Fibroblast of skin of back (primary cell): ENCODE measurements around the gene LTC4S.
"Not testable (repeated sequence)": the region's sequence is repeated elsewhere in the genome, so short reads cannot be mapped to it uniquely, and the experiment has no call there.

Experiments used
- DNase-seq: peaks from one replicate; pipeline ENCODE4 v3.0.0-alpha.2; 2013

LTC4S gene

DNA sequence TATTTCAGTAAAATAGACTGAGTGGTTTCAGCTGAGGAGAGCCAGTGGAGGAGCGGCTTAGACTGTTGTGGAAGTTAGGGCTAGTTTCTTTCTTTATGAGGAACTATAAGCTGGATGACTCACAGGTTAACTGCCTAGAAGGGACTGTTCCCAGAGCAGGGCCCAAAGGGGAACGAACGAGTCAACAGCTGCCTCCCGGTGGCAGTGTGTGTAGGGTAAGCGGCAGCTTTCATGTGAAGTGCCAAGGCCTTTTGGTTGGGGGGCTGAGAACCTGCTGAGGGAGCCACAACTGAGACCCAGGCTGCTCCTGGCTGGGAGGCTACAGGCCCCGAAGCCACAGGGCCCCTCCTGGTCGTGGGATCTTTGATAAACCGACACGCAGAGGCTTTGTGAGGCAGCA, 33.9 kb downstream of the LTC4S start:
- peak; percentile 72 for DNase-seq

- DNase-seq: no peak
These were observed 35.1 kb downstream of the LTC4S start for GRCh38 chr5:179828756-179829421.

GRCh38 chr5:179829732-179830435, 36.1 kb downstream of the LTC4S start:
- DNase-seq: no peak

- no peak for DNase-seq
These were observed 37.2 kb downstream of the LTC4S start for GRCh38 chr5:179830818-179831468.

DNA sequence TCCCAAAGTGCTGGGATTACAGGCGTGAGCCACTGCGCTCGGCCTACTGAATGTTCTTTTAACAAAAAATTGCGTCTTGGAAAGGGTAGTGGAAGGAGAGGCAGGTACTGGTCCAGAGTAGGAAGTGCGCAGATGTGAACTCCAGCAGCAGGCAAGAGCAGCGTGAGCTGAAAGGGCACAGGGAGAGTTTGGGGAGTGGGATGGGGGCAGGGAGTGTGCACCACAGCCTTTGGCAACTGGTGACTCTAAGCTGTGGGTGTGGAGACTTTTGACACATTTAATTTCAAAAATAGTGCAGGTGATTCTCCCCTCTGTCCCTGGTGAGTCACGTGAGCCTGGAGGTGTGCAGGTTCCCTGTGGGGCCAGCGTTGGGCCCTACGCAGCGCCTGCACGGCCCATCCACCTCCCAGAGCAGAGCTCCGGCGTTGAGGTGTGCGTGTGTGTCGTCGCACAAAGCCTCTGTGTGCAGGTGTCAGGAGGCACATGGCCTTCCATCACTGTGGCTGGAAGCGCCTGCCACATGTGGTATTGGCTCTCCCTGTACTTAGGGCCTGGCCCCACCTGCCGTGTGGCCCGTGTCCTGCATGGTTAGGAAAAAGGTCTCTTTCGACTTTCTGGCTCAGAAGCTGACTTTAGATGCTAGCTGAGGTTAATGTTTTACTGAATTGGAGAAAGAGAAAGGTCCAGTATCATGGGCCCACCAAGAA, 38.4 kb downstream of the LTC4S start:
- DNase-seq: no peak

DNA sequence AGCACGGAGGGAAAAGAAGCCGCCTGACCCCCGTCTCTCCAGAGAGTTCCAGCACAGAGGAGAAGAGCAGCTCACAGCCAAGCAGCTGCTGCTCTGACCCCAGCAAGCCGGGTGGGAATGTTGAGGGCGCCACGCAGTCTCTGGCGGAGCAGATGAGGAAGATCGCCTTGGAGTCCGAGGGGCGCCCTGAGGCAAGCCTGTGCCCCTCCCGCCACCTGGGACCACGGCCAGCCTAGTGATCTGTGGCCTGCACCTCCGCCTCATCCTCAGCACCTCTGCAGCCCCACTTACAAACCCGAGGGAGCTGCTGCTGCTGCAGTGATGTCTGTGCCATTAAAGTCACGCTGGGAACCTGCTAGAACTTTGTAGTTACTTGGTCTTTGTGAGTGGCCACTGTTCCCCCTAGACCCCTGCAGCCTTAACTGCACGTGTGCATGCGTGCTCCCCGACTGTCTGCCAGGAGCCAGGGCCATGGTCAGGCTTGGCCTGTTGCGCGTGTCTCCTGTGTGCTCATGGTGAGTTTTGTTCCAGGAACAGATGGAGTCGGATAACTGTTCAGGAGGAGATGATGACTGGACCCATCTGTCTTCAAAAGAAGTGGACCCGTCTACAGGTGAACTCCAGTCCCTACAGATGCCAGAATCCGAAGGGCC, 39.4 kb downstream of the LTC4S start:
- no peak for DNase-seq

- no peak for DNase-seq
These were observed 39.9 kb downstream of the LTC4S start for GRCh38 chr5:179833709-179834070.

DNA sequence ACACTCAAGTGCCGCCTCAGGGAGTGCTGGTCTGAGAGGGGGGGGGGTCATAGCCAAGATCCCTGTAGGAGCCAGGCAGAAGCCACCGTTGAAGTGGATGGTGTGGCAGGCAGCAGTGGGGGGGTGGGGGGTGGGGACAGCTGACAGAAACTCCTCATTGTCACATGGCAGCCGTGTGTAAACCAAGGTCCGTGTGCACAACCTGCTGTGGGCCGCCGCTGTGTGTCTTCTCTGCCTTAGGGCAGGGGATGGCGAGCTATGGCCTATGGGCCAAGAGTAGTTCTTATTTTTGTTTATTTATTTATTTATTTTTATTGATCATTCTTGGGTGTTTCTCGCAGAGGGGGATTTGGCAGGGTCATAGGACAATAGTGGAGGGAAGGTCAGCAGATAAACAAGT, 40.3 kb downstream of the LTC4S start:
- no peak for DNase-seq

GRCh38 chr5:179834871-179835270, 41.1 kb downstream of the LTC4S start:
- DNase-seq: not testable (repeated sequence)

DNA sequence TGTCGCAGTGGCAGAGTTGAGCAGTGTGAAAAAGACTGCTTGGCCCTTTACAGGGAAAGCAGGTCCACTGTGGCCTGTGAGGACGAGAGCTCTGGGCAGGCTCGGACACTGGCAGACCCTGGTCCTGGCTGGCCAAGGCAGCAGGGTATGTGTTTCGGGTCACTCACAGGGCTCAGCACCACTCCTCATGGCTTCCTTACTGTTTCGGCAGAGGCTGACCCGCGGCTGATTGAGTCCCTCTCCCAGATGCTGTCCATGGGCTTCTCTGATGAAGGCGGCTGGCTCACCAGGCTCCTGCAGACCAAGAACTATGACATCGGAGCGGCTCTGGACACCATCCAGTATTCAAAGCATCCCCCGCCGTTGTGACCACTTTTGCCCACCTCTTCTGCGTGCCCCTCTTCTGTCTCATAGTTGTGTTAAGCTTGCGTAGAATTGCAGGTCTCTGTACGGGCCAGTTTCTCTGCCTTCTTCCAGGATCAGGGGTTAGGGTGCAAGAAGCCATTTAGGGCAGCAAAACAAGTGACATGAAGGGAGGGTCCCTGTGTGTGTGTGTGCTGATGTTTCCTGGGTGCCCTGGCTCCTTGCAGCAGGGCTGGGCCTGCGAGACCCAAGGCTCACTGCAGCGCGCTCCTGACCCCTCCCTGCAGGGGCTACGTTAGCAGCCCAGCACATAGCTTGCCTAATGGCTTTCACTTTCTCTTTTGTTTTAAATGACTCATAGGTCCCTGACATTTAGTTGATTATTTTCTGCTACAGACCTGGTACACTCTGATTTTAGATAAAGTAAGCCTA, 42.6 kb downstream of the LTC4S start:
- peak; percentile 12 for DNase-seq

GRCh38 chr5:179837076-179838011, 43.6 kb downstream of the LTC4S start:
- no peak for DNase-seq

DNA sequence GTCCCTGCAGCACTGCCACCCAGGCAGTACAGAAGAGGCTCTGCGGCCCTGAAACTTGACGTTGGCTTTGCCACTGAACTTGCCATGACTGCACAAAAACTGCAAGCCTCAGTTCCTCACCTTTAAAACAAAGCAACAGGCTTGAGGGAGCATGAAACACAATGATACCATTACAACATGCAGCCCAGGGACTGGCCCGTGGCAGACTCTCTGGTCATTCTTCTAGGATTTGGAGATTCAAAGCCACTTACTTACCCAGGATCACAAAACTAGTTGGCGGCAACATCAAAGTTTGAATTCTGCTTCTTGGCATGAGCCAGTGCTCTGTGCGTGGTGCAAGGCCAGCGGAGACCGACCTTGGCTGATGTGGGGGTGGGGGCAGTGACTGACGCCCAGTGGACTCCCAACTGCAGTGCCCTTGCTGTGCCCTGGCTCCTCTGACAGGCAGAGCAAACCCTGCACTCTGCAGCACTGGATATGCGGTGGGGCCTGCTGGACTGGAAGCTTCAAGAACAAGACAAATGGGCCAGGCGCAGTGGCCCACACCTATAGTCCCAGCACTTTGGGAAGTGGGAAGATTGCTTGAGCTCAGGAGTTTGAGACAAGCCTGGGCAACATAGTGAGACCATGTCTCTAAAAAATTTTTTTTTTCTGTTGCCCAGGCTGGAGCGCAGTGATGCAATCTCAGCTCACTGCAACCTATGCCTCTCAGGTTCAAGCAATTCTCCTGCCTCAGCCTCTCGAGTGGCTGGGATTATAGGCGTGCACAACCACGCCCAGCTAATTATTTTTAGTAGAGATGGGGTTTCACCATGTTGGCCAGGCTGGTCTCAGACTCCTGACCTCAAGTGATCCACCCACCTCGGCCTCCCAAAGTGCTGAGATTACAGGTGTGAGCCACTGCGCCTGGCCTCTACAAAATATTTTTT, 45.8 kb downstream of the LTC4S start:
- DNase-seq: no peak

DNA sequence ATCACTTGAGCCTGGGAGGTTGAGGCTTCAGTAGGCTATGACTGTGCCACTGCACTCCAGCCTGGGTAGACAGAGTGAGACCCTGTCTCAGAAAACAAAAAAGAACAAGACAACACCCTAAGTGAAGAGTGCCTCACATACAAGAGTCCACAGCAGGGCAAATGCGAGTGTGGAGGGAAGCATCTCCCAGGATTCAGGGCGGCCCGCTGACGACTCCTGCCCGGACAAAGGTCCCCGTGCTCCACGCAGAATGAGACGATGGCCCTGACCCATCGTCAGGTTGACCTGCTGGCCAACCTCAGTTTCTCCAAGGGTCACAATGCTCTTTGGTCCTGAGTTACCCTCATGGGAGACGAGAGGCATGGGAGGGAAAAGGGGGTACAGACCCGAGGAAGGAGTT, 46.5 kb downstream of the LTC4S start:
- no peak for DNase-seq

GRCh38 chr5:179840766-179841165, 47.0 kb downstream of the LTC4S start:
- no peak for DNase-seq

GRCh38 chr5:179841621-179842020, 47.8 kb downstream of the LTC4S start:
- no peak for DNase-seq
